HG03460 (cell line): ENCODE results near the gene TJAP1.
"Not testable (repeated sequence)": the region's sequence is repeated elsewhere in the genome, so short reads cannot be mapped to it uniquely, and the experiment has no call there.

Source experiments
- ATAC-seq: cut with Tn5 transposase; IDR thresholded peaks from one replicate; pipeline ENCODE4 v1.9.1; 2021; ENCODE audit not compliant: unreplicated experiment

Gene TJAP1

GRCh38 chr6:43452896-43453295 lies 24.5 kb upstream of the TJAP1 start:
- no peak for ATAC-seq

- no peak for ATAC-seq
Measured at GRCh38 chr6:43453831-43454230, 23.5 kb upstream of the TJAP1 start.

GRCh38 chr6:43454290-43454695 lies 23.1 kb upstream of the TJAP1 start:
- ATAC-seq = peak; percentile 47

- peak; percentile 46 for ATAC-seq
Measured at GRCh38 chr6:43454696-43455530, 22.5 kb upstream of the TJAP1 start.

GRCh38 chr6:43455531-43456428 lies 21.6 kb upstream of the TJAP1 start, which contains the start of gene DLK2:
DLK2 (minus strand) TSS chr6:43455548; CDS start chr6:43454825, 723 bp downstream.
- ATAC-seq = peak; percentile 29

DNA sequence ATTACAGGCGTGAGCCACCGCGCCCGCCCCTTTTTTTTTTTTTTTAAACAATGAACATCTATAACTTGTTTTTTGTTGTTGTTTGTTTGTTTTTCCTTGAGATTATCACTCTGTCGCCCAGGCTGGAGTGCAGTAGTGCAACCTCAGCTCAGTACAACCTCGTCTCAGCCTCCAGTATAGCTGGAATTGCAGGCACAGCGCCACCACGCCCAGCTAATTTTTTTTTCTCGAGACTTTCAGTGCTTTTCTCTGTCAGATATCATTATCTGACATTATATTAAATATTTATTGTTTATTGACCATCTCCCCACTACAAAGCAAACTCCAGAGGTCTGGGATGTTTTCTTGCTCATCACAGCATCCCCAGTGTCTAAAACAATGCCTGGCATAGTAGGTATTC lies 19.7 kb upstream of the TJAP1 start:
- ATAC-seq = no peak

DNA sequence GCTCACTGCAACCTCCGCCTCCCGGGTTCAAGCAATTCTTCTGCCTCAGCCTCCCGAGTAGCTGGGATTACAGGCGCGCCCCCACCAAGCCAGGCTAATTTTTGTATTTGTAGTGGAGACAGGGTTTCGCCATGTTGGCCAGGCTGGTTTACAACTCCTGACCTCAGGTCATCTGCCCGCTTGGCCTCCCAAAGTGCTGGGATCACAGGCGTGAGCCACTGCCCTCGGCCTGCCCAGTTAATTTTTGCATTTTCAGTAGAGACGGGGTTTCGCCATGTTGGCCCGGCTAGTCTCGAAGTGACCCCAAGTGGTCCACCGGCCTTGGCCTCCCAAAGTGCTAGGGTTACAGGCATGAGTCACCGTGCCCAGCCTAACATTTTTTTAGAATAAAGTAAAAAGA lies 19.2 kb upstream of the TJAP1 start:
- not testable (repeated sequence) for ATAC-seq

DNA sequence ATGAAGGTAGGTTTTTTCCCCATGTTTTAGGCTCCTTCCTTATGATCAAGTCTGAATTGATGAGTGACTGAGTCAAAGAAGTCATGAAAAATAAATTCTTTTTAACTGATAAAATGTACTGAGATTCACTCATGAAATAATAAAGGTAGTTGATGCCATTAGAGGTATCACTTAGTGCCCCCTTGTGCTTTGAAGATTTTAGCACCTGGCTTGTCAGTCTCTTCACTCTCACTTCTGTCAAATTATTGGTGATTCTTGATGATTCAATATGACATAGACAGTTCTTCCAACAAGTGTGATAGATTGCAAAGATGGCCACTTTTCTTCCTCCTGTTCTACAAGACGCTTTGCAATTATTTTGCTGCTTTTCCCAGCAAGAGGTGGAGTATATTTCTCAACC lies 17.8 kb upstream of the TJAP1 start:
- no peak for ATAC-seq

GRCh38 chr6:43460032-43460431 lies 17.3 kb upstream of the TJAP1 start:
- ATAC-seq = no peak

GRCh38 chr6:43461936-43462335 lies 15.4 kb upstream of the TJAP1 start:
- ATAC-seq = no peak

DNA sequence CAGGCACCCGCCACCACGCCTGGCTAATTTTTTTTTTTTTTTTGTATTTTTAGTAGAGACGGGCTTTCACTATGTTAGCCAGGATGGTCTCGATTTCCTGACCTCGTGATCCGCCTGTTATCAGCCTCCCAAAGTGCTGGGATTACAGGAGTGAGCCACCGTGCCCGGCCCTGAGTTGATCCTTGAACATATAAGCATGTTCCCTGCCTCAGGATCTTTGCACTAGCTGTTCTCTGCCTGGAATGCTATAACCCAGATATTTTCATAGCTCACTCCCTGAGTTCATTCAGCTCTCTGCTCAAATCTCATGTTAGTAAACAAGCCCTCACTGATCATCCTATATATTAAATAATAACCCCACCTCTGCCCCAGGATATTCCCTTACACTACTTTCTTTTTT lies 13.0 kb upstream of the TJAP1 start:
- no peak for ATAC-seq

GRCh38 chr6:43465948-43466347 lies 11.4 kb upstream of the TJAP1 start:
- ATAC-seq = no peak

GRCh38 chr6:43467265-43467664 lies 10.1 kb upstream of the TJAP1 start:
- not testable (repeated sequence) for ATAC-seq

DNA sequence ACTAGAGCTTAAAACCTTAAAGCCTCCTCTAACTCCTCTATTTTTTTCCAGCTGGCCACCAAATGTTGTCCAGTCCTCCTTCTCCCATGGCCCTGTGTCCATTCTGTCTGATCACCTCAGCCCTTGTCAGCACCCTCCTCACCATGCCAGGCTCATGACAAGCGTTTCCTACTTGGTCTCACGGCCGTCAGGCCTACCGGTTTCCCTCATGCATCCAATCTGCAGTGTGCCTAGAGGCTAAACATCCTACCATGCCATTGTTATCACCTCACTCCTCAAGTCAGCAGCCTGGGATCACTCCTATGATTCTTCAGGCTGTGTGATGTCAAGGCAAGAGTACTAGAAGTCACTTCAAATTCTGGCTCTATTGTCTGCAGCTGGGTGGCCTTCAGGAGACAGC lies 9.6 kb upstream of the TJAP1 start:
- no peak for ATAC-seq

- ATAC-seq = no peak
Measured at GRCh38 chr6:43468240-43468639, 9.1 kb upstream of the TJAP1 start.

GRCh38 chr6:43468748-43469681 lies 8.4 kb upstream of the TJAP1 start:
- ATAC-seq = no peak

GRCh38 chr6:43469947-43470346 lies 7.4 kb upstream of the TJAP1 start:
- ATAC-seq = no peak

DNA sequence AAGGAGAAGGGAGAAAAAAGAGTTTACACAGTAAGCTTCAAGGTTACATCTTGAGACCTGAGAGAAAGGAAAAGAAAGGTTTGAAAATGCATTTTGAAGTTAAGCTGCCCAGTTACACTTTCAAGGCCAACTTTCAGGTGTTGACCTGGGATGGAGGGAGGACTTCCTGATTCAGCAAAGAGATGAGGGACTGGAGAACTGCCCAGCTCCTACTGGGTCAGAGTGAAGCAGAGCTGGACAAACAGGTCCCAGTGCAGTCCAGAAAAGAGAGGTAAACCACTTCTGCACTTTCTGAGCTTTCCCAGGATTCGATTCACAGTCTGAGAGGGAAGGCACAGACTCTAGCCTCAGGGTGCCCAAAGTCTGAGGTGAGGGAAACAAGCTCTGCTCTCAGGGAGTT lies 6.0 kb upstream of the TJAP1 start:
- no peak for ATAC-seq

GRCh38 chr6:43472515-43472914 lies 4.9 kb upstream of the TJAP1 start:
- ATAC-seq = no peak

DNA sequence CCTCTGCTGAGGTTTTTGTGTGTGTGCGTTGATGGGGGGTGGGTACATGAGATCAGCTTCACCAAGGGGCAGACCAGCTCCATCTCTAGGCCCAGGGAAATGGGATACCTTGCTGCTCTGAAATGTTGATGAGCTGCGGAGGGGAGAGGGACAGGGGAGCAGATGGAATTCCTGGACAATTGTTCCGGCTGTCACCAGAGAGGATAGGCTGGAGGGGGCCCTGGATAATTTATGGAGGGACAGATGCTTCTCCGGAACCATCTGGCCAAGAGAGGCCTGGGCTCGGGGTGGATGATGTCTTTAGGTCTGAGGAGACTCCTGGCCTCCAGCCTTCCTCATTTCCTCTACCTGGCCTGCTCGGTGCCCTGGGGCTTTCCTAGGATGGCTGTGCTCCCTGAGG lies 1.9 kb upstream of the TJAP1 start:
- no peak for ATAC-seq

- no peak for ATAC-seq
Measured at GRCh38 chr6:43476746-43477145, 624 bp upstream of the TJAP1 start.
